Smooth muscle cell (in vitro differentiated cells): Measurements from ENCODE around the gene CA9. TPM values are rescaled to one million over a fixed set of nuclear protein-coding genes. Genes with fewer than 3 reads are reported as not detected.

ENCODE experiments used
- DNase-seq: peaks from one replicate; lab custom pipeline; 2025; ENCODE audit not compliant: unreplicated experiment; lab: John Stamatoyannopoulos, UW
- H2AFZ ChIP-seq: fragments of 200-600 bp; sonication (generic); 2 replicates; pipeline ENCODE4 v1.6.0; 2016; ENCODE audit warnings: antibody characterized with exemption, low read depth, mild to moderate bottlenecking
- H3F3A ChIP-seq: fragments of 200-600 bp; sonication (generic); 2 replicates; pipeline ENCODE4 v1.6.0; 2017; ENCODE audit warnings: antibody characterized with exemption, low read depth
- H3K27ac ChIP-seq: fragments of 200-600 bp; sonication (generic); 2 replicates; pipeline ENCODE4 v1.5.1; 2016; ENCODE audit warnings: low read depth, mild to moderate bottlenecking
- H3K27me3 ChIP-seq: fragments of 200-600 bp; sonication (generic); 2 replicates; pipeline ENCODE4 v1.6.1; 2016; ENCODE audit warnings: low read depth, mild to moderate bottlenecking
- H3K36me3 ChIP-seq: fragments of 200-600 bp; sonication (generic); 2 replicates; pipeline ENCODE4 v1.5.1; 2016; ENCODE audit warnings: low read depth
- H3K4me1 ChIP-seq: fragments of 200-600 bp; sonication (generic); 2 replicates; pipeline ENCODE4 v1.5.1; 2016; ENCODE audit warnings: low read depth
- H3K4me2 ChIP-seq: fragments of 200-600 bp; sonication (generic); 2 replicates; pipeline ENCODE4 v1.6.0; 2016; ENCODE audit warnings: mild to moderate bottlenecking
- H3K4me3 ChIP-seq: fragments of 200-600 bp; sonication (generic); 2 replicates; pipeline ENCODE4 v1.5.1; 2016; ENCODE audit warnings: mild to moderate bottlenecking
- H3K79me2 ChIP-seq: fragments of 200-600 bp; sonication (generic); 2 replicates; pipeline ENCODE4 v1.6.0; 2016; ENCODE audit warnings: low read depth, mild to moderate bottlenecking
- H3K9ac ChIP-seq: fragments of 200-600 bp; sonication (generic); 2 replicates; pipeline ENCODE4 v1.6.0; 2016; ENCODE audit warnings: low read depth
- H3K9me3 ChIP-seq: fragments of 200-600 bp; sonication (generic); replicated peaks from 2 replicates; pipeline ENCODE4 v1.5.1; 2016; ENCODE audit warnings: low read depth
- H4K20me1 ChIP-seq: fragments of 200-600 bp; sonication (generic); 2 replicates; pipeline ENCODE4 v1.6.0; 2016; ENCODE audit warnings: low read depth
- WGBS: methylation state at CpG from one replicate; pipeline ENCODE4 v1.1.7; 2016; ENCODE audit warnings: low lambda C conversion rate; 5-methylcytosine and 5-hydroxymethylcytosine counted together
- microRNA-seq: library from miRNA; unstranded; fragments of <30 nt; microRNA quantifications from one replicate; pipeline ENCODE4, GENCODE V29; 2016; ENCODE audit warnings: borderline number of aligned reads
- polyA plus RNA-seq: library from polyadenylated mRNA; unstranded; fragments of >200 nt; fragmentation: Nextera tagmentation; extraction: Ambion mirVana; gene quantifications from 2 replicates; pipeline ENCODE4 v1.2.1, GENCODE V29; 2016
- small RNA-seq: library from RNA; depleted of rRNA; stranded (forward); fragments of <200 nt; gene quantifications from one replicate; pipeline ENCODE3, GENCODE V24; 2014
- total RNA-seq: library from RNA; depleted of rRNA; stranded (reverse); fragments of >200 nt; gene quantifications from 2 replicates; pipeline ENCODE4 v1.2.3, GENCODE V29; 2014
- TF ChIP-seq, protein P1 (sequence below): fragments of 200-600 bp; sonication (generic); IDR thresholded peaks from 2 replicates; pipeline ENCODE4 v1.5.1; 2017; ENCODE audit warnings: borderline replicate concordance, mild to moderate bottlenecking, antibody characterized with exemption; ENCODE audit not compliant: insufficient read depth, poor library complexity, severe bottlenecking

The CA9 gene
- total and polyA plus RNA-seq, 2 experiments from 2014 or later, result 4.6 TPM; not detected in 1

DNA sequence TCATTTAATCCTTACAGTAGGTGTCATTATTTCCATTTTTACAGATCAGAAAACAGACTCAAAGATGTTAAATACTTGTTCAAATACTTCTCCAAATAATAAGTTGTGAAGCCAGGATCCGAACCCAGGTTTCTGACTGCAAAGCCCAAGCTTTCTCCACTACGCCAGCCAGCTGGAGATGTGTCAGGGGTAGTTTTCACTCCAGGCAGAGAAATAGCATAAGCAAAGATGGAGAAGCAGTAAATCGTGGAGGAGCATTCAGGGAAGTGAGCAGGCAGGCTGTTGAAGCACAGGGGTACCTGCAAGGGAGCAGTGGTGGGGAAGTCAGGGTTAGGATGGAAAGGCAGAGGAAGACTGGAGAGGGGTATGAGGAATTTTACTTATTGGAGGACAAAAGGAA is 55.4 kb downstream of the CA9 start:
- Histone ChIP-seq H3K4me3 (peak overlapping the region; percentile 83), H2AFZ (no peak overlapping the region), H3K9ac (peak overlapping the region; percentile 4), H3K27me3 (no peaks in the 10 kb centered on the region), H3K36me3 (no peaks in the 10 kb centered on the region), H3F3A (peaks cover 12% of the 10 kb centered on the region), H3K9me3 (no peaks in the 10 kb centered on the region), H4K20me1 (peaks cover 62% of the 10 kb centered on the region), H3K79me2 (peaks cover 83% of the 10 kb centered on the region), H3K27ac (peak overlapping the region; percentile 94), H3K4me1 (peaks cover 49% of the 10 kb centered on the region), H3K4me2 (peak overlapping the region; percentile 92)
- no peak for DNase-seq
- TF ChIP-seq, protein P1, sequence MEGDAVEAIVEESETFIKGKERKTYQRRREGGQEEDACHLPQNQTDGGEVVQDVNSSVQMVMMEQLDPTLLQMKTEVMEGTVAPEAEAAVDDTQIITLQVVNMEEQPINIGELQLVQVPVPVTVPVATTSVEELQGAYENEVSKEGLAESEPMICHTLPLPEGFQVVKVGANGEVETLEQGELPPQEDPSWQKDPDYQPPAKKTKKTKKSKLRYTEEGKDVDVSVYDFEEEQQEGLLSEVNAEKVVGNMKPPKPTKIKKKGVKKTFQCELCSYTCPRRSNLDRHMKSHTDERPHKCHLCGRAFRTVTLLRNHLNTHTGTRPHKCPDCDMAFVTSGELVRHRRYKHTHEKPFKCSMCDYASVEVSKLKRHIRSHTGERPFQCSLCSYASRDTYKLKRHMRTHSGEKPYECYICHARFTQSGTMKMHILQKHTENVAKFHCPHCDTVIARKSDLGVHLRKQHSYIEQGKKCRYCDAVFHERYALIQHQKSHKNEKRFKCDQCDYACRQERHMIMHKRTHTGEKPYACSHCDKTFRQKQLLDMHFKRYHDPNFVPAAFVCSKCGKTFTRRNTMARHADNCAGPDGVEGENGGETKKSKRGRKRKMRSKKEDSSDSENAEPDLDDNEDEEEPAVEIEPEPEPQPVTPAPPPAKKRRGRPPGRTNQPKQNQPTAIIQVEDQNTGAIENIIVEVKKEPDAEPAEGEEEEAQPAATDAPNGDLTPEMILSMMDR, result no peak
- WGBS, result 72% methylated on average over 3 of the region's 3 CpGs

- peak overlapping the region; percentile 4 for H3K9ac ChIP-seq
- peaks cover 85% of the 10 kb centered on the region for H3K79me2 ChIP-seq
- no peaks in the 10 kb centered on the region for H3K36me3 ChIP-seq
- DNase-seq, result no peak
- H3K9me3 ChIP-seq, result no peaks in the 10 kb centered on the region
- peaks cover 61% of the 10 kb centered on the region for H4K20me1 ChIP-seq
- no peaks in the 10 kb centered on the region for H3K27me3 ChIP-seq
- no peak overlapping the region for H2AFZ ChIP-seq
- peak overlapping the region; percentile 83 for H3K4me3 ChIP-seq
- H3F3A ChIP-seq, result peaks cover 16% of the 10 kb centered on the region
- peaks cover 49% of the 10 kb centered on the region for H3K4me1 ChIP-seq
- TF ChIP-seq, protein P1, result peak; percentile 48
- H3K4me2 ChIP-seq, result peak overlapping the region; percentile 92
- 9% methylated on average over 6 of the region's 6 CpGs for WGBS
- peak overlapping the region; percentile 94 for H3K27ac ChIP-seq
These were observed 56.2 kb downstream of the CA9 start for GRCh38 chr9:35729700-35730485.

- Histone ChIP-seq H3K79me2 (peaks cover 85% of the 10 kb centered on the region), H2AFZ (no peak overlapping the region), H3K4me2 (peak overlapping the region; percentile 92), H3K9me3 (no peaks in the 10 kb centered on the region), H3F3A (peaks cover 22% of the 10 kb centered on the region), H3K4me3 (peak overlapping the region; percentile 83), H3K27me3 (no peaks in the 10 kb centered on the region), H3K9ac (peak overlapping the region; percentile 86), H3K27ac (peak overlapping the region; percentile 94), H4K20me1 (peaks cover 55% of the 10 kb centered on the region), H3K36me3 (no peaks in the 10 kb centered on the region), H3K4me1 (peaks cover 49% of the 10 kb centered on the region)
- TF ChIP-seq, protein P1, result no peak
- 73% methylated on average over 2 of the region's 2 CpGs for WGBS
- DNase-seq, result no peak
These were observed 56.7 kb downstream of the CA9 start for GRCh38 chr9:35730486-35730854.

Small RNAs within 50 kb of the gene (microRNA-seq; reads per million reads assigned to microRNA genes)
- not detected for gene MIR6852

Small RNAs within 50 kb of the gene (small RNA-seq; reads per million reads assigned to genes)
- gene RMRP (not detected), gene RN7SL22P (not detected)

Other genes starting within 250 kb of the CA9 start
- gene RUSC2, start 183.8 kb upstream of the CA9 start, total RNA-seq, result 16.5 and 18.1 TPM in 2 replicates
- gene RUSC2, start 183.8 kb upstream of the CA9 start, polyA plus RNA-seq, result 21.8 and 29.5 TPM in 2 replicates
- gene TESK1, start 68.7 kb upstream of the CA9 start, total RNA-seq, result 10.0 and 14.2 TPM in 2 replicates
- 19.4 and 25.6 TPM in 2 replicates for gene TESK1, start 68.7 kb upstream of the CA9 start, polyA plus RNA-seq
- 0.45 and 3.0 TPM in 2 replicates for gene CD72, start 55.5 kb upstream of the CA9 start, total RNA-seq
- 2.9 and 3.9 TPM in 2 replicates for gene CD72, start 55.5 kb upstream of the CA9 start, polyA plus RNA-seq
- gene SIT1, start 23.0 kb upstream of the CA9 start, total RNA-seq, result not detected in 2 replicates
- not detected in 2 replicates for gene SIT1, start 23.0 kb upstream of the CA9 start, polyA plus RNA-seq
- gene RMRP, start 15.9 kb upstream of the CA9 start, total RNA-seq, result 10,156 and 21,067 TPM in 2 replicates
- not detected in 2 replicates for gene RMRP, start 15.9 kb upstream of the CA9 start, polyA plus RNA-seq
- 9.8 and 19.6 TPM in 2 replicates for gene CCDC107, start 15.6 kb upstream of the CA9 start, total RNA-seq
- 35.5 and 37.1 TPM in 2 replicates for gene CCDC107, start 15.6 kb upstream of the CA9 start, polyA plus RNA-seq
- 0.49 and 2.1 TPM in 2 replicates for gene ARHGEF39, start 8.7 kb upstream of the CA9 start, total RNA-seq
- 1.9 and 2.9 TPM in 2 replicates for gene ARHGEF39, start 8.7 kb upstream of the CA9 start, polyA plus RNA-seq
- 854 and 925 TPM in 2 replicates for gene TPM2, start 16.0 kb downstream of the CA9 start, total RNA-seq
- gene TPM2, start 16.0 kb downstream of the CA9 start, polyA plus RNA-seq, result 2,012 and 2,131 TPM in 2 replicates
- 130 and 150 TPM in 2 replicates for gene TLN1, start 58.3 kb downstream of the CA9 start, total RNA-seq
- gene TLN1, start 58.3 kb downstream of the CA9 start, polyA plus RNA-seq, result 112 and 145 TPM in 2 replicates
- 66.9 and 73.5 TPM in 2 replicates for gene CREB3, start 58.7 kb downstream of the CA9 start, total RNA-seq
- 81.0 and 99.2 TPM in 2 replicates for gene CREB3, start 58.7 kb downstream of the CA9 start, polyA plus RNA-seq
- gene GBA2, start 75.3 kb downstream of the CA9 start, total RNA-seq, result 33.8 and 37.8 TPM in 2 replicates
- gene GBA2, start 75.3 kb downstream of the CA9 start, polyA plus RNA-seq, result 35.3 and 52.7 TPM in 2 replicates
- gene RGP1, start 75.4 kb downstream of the CA9 start, total RNA-seq, result 15.3 and 18.3 TPM in 2 replicates
- gene RGP1, start 75.4 kb downstream of the CA9 start, polyA plus RNA-seq, result 12.8 and 14.6 TPM in 2 replicates
- gene MSMP, start 80.3 kb downstream of the CA9 start, total RNA-seq, result not detected in 2 replicates
- gene MSMP, start 80.3 kb downstream of the CA9 start, polyA plus RNA-seq, result not detected in 2 replicates
- gene NPR2, start 117.7 kb downstream of the CA9 start, total RNA-seq, result 19.4 and 24.8 TPM in 2 replicates
- gene NPR2, start 117.7 kb downstream of the CA9 start, polyA plus RNA-seq, result 16.4 and 20.1 TPM in 2 replicates
- 0.85 TPM in 1 of 2 replicates, not detected in the other for gene SPAG8, start 138.3 kb downstream of the CA9 start, total RNA-seq
- 0.44 and 1.2 TPM in 2 replicates for gene SPAG8, start 138.3 kb downstream of the CA9 start, polyA plus RNA-seq
- gene HINT2, start 141.1 kb downstream of the CA9 start, total RNA-seq, result 7.7 and 20.4 TPM in 2 replicates
- gene HINT2, start 141.1 kb downstream of the CA9 start, polyA plus RNA-seq, result 66.7 and 67.8 TPM in 2 replicates
- not detected in 2 replicates for gene FAM221B, start 154.8 kb downstream of the CA9 start, total RNA-seq
- not detected in 2 replicates for gene FAM221B, start 154.8 kb downstream of the CA9 start, polyA plus RNA-seq
- 4.5 and 4.9 TPM in 2 replicates for gene TMEM8B, start 155.3 kb downstream of the CA9 start, total RNA-seq
- gene TMEM8B, start 155.3 kb downstream of the CA9 start, polyA plus RNA-seq, result 12.4 and 18.7 TPM in 2 replicates
- gene OR13J1, start 196.5 kb downstream of the CA9 start, total RNA-seq, result not detected in 2 replicates
- gene OR13J1, start 196.5 kb downstream of the CA9 start, polyA plus RNA-seq, result not detected in 2 replicates
- gene HRCT1, start 232.3 kb downstream of the CA9 start, total RNA-seq, result 1.1 TPM in 1 of 2 replicates, not detected in the other
- 0.45 TPM in 1 of 2 replicates, not detected in the other for gene HRCT1, start 232.3 kb downstream of the CA9 start, polyA plus RNA-seq
- not detected in 2 replicates for gene SPAAR, start 235.6 kb downstream of the CA9 start, total RNA-seq
- gene SPAAR, start 235.6 kb downstream of the CA9 start, polyA plus RNA-seq, result 0.26 TPM in 2 replicates